Measurements from ENCODE around the gene SKAP2. TPM values are rescaled to one million over a fixed set of nuclear protein-coding genes. Genes with fewer than 3 reads are reported as not detected.

Gene SKAP2
- total RNA-seq, 1 donor from 2014 or later = 11.7 TPM

GRCh38 chr7:26879671-26880070 is 15.3 kb upstream of the SKAP2 start:
- Mint-ChIP-seq H3K4me1 (ENCODE audit: unreplicated experiment) (no peaks in the 10 kb centered on the region), H3K4me3 (ENCODE audit: unreplicated experiment) (no peak overlapping the region), H3K27ac (ENCODE audit: unreplicated experiment) (no peak overlapping the region), H3K27me3 (ENCODE audit: unreplicated experiment) (peaks cover 18% of the 10 kb centered on the region), H3K9me3 (ENCODE audit: unreplicated experiment) (peaks cover 10% of the 10 kb centered on the region), H3K36me3 (ENCODE audit: unreplicated experiment) (no peaks in the 10 kb centered on the region)
- DNase-seq (ENCODE audit: extremely low spot score, unreplicated experiment) = no peak
- no peak for TF ChIP-seq CTCF (IDR thresholded peaks at IDR 0.05)

- peaks cover 39% of the 10 kb centered on the region for H3K27me3 Mint-ChIP-seq (ENCODE audit: unreplicated experiment)
- no peak overlapping the region for H3K27ac Mint-ChIP-seq (ENCODE audit: unreplicated experiment)
- DNase-seq (ENCODE audit: extremely low spot score, unreplicated experiment) = no peak
Observed at GRCh38 chr7:26868841-26869495, 4.6 kb upstream of the SKAP2 start.

GRCh38 chr7:26865094-26865388 is 651 bp upstream of the SKAP2 start:
- DNase-seq (ENCODE audit: extremely low spot score, unreplicated experiment) = no peak
- Mint-ChIP-seq H3K27me3 (ENCODE audit: unreplicated experiment) (peaks cover 59% of the 10 kb centered on the region), H3K9me3 (ENCODE audit: unreplicated experiment) (no peaks in the 10 kb centered on the region), H3K27ac (ENCODE audit: unreplicated experiment) (peak overlapping the region; percentile 98), H3K4me1 (ENCODE audit: unreplicated experiment) (peaks cover 13% of the 10 kb centered on the region), H3K4me3 (ENCODE audit: unreplicated experiment) (peak overlapping the region; percentile 96), H3K36me3 (ENCODE audit: unreplicated experiment) (no peaks in the 10 kb centered on the region)
- TF ChIP-seq CTCF (IDR thresholded peaks at IDR 0.05) = no peak

More at GRCh38 chr7:26868841-26869495, 4.6 kb upstream of the SKAP2 start:
- Mint-ChIP-seq H3K4me1 (ENCODE audit: unreplicated experiment) (peaks cover 8% of the 10 kb centered on the region), H3K4me3 (ENCODE audit: unreplicated experiment) (no peak overlapping the region), H3K9me3 (ENCODE audit: unreplicated experiment) (no peaks in the 10 kb centered on the region), H3K36me3 (ENCODE audit: unreplicated experiment) (no peaks in the 10 kb centered on the region)
- no peak for TF ChIP-seq CTCF (IDR thresholded peaks at IDR 0.05)

GRCh38 chr7:26863518-26864308 is 677 bp downstream of the SKAP2 start:
- no peaks in the 10 kb centered on the region for H3K36me3 Mint-ChIP-seq (ENCODE audit: unreplicated experiment)
- H3K27ac Mint-ChIP-seq (ENCODE audit: unreplicated experiment) = peak overlapping the region; percentile 87
- peaks cover 13% of the 10 kb centered on the region for H3K4me1 Mint-ChIP-seq (ENCODE audit: unreplicated experiment)
- peak overlapping the region; percentile 96 for H3K4me3 Mint-ChIP-seq (ENCODE audit: unreplicated experiment)
- no peak for DNase-seq (ENCODE audit: extremely low spot score, unreplicated experiment)
- peaks cover 59% of the 10 kb centered on the region for H3K27me3 Mint-ChIP-seq (ENCODE audit: unreplicated experiment)
- no peaks in the 10 kb centered on the region for H3K9me3 Mint-ChIP-seq (ENCODE audit: unreplicated experiment)
- no peak for TF ChIP-seq CTCF (IDR thresholded peaks at IDR 0.05)

- peaks cover 65% of the 10 kb centered on the region for H3K27me3 Mint-ChIP-seq (ENCODE audit: unreplicated experiment)
- no peak for DNase-seq (ENCODE audit: extremely low spot score, unreplicated experiment)
- H3K27ac Mint-ChIP-seq (ENCODE audit: unreplicated experiment) = no peak overlapping the region
- no peaks in the 10 kb centered on the region for H3K9me3 Mint-ChIP-seq (ENCODE audit: unreplicated experiment)
- no peak for TF ChIP-seq CTCF (IDR thresholded peaks at IDR 0.05)
- peaks cover 13% of the 10 kb centered on the region for H3K4me1 Mint-ChIP-seq (ENCODE audit: unreplicated experiment)
- H3K36me3 Mint-ChIP-seq (ENCODE audit: unreplicated experiment) = no peaks in the 10 kb centered on the region
- no peak overlapping the region for H3K4me3 Mint-ChIP-seq (ENCODE audit: unreplicated experiment)
Observed at GRCh38 chr7:26862834-26863233, 1.6 kb downstream of the SKAP2 start.

Data from osteocyte (in vitro differentiated cells).